Activated effector memory CD4-positive, alpha-beta T cell treated with anti-CD3 and anti-CD28 coated beads, Interleukin-2, amount 50 U/mL, for 16 hours (primary cell): ENCODE data around the gene RNU5D-1.
"Not testable (repeated sequence)": the region's sequence is repeated elsewhere in the genome, so short reads cannot be mapped to it uniquely, and the experiment has no call there.

Experiments
- DNase-seq: peaks from one replicate; pipeline ENCODE4 v3.0.0-alpha.2; 2020

The RNU5D-1 gene

DNA sequence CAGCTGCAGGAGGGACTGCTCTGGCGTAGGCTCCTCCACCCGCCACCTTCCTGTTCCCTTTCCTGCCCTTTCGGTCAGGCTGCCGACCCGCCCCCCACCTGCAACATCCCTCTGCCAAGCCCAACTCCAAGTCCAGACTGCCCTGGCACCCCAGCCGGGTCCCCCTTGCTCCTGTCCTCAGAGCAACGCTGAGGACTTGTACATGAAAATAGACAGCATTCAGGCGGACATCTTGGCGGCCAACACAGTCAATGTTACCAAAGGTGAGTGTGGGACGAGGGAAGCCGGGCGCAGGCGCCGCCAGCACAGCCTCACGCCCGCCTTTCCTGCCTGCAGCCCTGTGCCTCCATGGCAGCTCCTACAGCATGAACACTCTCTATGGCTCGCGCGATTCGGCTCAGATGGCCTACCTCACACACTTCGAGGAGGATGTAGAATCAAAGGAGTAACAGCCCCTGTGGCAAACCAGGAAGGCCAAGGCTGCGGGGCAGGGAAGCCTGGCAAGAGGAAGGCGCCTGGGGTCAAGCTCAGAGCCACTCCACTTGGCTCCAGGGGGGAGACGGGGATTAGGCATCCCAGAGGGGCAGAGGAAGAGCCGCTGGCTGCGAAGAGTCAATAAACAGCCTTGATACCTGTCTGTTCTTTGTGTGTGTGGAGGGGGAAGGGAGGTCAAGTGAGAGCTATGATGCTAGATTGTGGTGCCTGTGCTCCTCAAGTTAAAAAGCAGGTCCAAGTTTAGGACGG lies 5.8 kb downstream of the RNU5D-1 start:
- DNase-seq = no peak

DNA sequence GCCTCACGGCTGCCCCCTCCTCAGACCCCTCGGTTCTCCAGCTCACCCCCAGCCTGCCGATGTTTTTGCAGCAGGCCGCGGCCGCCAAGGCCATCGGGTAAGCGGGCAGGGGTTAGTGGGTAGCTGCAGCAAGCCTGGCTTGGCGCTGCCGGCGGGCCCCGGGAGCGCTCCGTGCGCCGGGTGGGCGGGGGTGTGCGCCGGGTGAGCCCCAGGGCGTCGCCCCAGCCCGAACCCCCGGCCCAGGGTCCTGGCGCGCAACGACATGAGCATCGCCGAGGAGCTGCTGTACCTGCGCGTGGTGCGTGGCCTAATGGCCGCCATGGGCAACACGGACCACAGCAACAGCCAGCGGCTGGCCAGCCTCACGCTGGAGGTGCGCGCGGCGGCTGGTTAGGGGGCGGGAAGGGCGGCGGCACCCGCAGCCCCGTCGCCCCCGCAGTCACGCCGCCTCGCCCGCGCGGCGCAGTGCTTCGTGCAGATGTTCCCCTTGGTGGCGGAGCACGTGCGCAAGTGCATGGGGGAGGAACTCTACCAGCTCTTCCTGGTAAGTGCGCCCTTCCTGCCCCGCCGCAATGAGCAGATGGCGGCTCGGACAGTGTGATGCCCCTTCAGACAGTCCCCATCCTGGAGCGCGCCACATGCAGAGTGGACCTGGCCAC lies 6.5 kb downstream of the RNU5D-1 start:
- DNase-seq = peak; percentile 64

GRCh38 chr1:44723496-44724295 lies 7.3 kb downstream of the RNU5D-1 start:
- DNase-seq = peak; percentile 77

GRCh38 chr1:44723064-44723463 lies 7.9 kb downstream of the RNU5D-1 start:
- DNase-seq = peak; percentile 69

GRCh38 chr1:44721485-44722361 lies 9.2 kb downstream of the RNU5D-1 start:
- peak; percentile 89 for DNase-seq

- DNase-seq = no peak
These were observed 10.7 kb downstream of the RNU5D-1 start for GRCh38 chr1:44720281-44720680.

DNA sequence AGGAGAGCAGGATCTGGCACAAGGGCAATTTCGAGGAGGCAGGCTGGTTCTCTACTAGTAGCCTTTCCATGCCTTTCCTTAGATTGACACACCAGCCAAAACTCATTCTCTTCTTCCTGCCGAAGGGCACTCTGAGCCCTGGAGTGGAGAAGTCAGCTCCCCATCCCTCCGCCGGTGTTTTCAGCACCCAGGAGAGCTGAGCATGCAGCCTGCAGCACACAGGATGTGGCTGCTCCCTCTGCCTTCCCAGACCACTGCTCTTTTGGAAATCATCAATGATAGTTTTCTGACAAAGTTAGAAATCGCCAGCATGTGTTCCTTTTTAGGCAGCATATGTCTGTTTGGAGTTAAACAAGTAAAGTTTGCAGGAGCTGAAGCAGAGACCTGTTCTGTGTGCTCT lies 11.7 kb downstream of the RNU5D-1 start:
- DNase-seq = no peak

DNA sequence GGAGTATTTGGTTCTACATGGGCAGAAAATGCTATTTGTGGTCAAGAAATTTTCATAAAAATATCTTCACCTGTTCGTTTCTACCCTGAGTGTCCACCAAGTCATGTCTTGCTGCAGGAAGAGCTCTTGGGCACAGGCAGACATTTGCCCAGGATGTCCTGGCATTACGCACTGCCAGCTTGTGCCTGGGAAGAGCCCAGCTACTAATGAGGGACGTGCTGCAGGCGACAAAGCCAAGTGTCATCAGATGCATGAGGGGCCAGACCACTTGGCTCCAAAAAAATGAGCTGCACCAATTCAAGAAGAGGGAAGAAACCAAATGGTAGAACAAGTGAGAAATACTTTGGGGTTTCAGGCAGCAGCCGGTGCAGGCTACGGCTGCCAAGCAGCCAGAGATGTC lies 12.9 kb downstream of the RNU5D-1 start:
- DNase-seq = no peak

DNA sequence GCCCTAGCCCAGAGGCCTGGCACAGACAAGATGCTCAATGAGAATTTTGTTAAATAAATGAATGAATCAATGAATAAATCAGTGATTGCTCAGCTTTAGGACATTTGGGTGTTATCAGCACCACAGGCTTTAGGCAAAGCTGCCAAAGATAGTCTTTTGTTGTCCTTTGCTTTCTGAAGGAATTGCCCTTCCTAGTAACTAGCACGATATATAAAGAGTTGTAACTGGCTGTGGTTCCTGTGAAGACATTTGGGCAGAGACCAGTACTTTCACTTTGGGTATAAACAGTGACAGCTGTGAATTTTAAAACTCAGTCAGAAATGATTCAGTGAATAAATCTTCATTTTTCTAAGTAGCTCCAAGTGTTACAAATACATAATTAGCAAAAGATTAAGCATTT lies 13.3 kb downstream of the RNU5D-1 start:
- no peak for DNase-seq

GRCh38 chr1:44717156-44717555 lies 13.8 kb downstream of the RNU5D-1 start:
- DNase-seq = no peak

DNA sequence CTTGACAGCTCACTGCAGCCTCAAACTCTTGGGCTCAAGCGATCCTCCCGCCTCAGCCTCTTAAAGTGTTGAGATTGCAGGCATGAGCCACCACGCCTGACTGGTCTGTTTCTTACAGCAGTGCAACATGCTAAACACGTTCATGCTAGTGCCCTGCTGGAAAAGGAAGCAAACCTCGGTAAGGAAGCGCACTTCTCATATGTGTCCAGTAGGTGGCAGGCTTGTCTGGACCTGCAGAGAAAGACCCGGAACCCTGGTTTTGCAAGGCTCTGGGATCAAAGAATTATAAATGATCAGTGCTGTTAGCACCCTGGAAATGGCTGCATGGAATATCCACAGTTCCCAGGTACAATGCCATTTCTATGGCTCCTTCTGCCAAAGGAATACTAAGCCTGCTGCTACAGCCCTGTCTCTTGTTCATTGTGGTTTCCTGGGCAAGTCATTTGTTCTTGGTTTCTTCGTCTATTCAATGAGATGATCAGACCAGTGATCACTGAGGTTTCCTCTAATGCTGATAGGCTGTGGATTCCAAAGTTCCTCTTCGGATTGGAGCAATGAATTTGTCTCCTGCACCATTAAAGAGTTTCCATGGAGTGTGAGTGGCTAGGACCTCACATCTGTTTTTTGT lies 15.9 kb downstream of the RNU5D-1 start:
- DNase-seq = peak; percentile 85

DNA sequence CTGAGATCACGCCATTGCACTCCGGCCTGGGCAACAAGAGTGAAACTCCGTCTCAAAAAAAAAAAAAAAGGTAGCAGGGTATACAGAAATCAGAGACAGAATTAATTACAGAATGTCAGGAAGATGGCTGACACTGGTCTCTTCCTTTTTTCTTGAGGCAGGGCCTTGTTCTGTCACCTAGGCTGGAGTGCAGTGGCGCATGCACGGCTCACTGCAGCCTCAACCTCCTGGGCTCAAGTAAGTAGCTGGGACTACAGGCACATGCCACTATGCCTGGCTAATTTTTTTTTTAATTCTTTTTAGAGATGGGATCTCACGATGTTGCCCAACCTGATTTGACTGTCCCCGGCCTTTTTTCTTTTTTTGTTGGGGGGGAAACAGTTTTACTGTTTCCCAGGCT lies 16.4 kb downstream of the RNU5D-1 start:
- DNase-seq = no peak

DNA sequence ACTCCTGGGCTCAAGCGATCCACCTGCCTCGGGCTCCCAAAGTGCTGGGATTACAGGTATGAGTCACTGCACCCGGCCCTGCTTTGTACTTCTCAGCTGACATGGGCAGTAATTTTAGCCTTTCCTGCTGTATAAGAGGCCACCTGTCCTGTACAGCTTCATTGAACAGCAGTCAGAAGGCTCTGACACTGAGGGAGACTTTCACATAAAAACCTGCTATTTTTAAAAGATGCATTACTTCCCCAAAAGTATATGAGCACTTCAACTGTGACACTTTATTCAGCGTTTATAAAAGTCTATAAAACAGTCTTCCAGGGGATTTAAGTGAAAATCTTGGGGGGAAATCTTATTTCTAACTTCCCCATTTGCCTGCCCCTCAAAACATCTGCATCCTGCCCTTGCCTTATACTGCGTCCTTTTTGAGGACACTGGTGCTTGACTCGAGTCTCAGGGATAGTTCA lies 17.6 kb downstream of the RNU5D-1 start:
- DNase-seq = no peak

- DNase-seq = peak; percentile 64
These were observed 22.8 kb downstream of the RNU5D-1 start for GRCh38 chr1:44707959-44708831.

DNA sequence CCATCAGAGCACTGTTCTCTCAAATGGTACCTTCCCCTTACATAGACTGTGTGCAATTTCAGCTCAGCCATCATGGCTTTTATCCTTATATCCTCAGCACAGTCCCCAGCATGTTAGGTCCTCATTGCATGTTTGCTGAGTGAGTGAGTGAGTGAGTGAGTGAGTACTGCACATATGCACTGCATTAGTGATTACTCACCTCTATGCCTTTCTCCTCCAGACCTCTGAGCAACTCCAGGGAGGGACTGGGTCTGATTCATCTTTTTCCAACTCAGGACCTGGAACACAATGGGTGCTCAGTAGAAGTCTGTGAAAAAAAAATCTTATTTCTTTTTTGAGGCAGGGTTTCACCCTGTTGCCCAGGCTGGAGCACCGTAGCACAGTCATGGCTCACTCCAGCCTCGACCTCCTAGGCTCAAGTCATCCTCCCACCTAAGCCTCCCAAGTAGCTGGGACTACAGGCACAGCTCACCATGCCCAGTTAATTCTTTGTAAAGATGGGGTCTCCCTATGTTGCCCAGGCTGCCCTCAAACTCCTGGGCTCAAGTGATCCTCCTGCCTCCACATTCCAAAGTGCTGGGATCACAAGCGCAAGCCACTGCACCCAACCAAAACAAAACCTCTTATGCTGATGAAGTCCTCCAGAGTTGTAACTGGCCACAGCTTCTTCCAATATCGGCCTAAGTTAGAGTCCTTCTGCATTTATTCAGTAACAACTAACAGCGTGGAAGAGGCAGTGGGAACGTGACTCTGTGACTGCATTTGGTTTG lies 23.7 kb downstream of the RNU5D-1 start:
- DNase-seq = no peak

- no peak for DNase-seq
These were observed 25.0 kb downstream of the RNU5D-1 start for GRCh38 chr1:44705938-44706337.

DNA sequence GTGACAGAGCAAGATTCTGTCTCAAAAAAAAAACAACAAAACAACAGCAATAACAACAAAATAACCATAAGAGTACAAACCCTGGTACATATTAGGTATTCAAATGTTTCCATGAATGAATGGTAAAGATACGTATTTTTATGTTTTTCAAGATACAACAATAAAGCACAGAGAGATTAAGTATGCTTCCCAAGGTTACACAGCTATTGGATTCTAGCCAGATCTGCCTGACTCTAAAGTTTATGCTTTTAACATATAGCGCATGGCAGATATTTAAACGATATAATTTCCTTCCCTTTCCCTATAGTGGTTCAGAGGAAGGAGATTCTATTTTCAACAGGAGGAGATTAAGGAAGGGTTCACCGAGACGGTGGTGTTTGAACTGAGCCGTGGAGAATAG lies 25.5 kb downstream of the RNU5D-1 start:
- DNase-seq = no peak

DNA sequence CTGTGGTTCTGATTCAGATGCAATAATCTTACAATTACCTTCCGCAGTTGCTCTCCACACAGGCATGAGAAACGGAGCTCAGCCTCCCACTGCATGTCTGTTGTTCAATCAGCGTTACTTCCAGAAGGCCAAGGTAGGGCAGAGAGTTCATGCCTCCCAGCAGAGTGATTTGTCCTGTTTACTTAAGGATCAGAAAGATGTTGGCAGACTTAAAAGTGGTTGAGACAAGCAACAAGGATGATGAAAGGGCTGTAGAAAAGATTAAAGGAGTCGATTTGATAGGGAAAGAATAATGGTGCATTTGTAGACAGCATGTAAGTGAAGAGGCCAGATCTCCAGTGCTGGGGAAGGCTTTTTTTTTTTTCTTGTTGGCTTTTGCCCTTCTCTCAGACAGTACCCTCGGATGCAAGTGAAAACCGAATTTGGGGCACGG lies 29.8 kb downstream of the RNU5D-1 start:
- DNase-seq = no peak

DNA sequence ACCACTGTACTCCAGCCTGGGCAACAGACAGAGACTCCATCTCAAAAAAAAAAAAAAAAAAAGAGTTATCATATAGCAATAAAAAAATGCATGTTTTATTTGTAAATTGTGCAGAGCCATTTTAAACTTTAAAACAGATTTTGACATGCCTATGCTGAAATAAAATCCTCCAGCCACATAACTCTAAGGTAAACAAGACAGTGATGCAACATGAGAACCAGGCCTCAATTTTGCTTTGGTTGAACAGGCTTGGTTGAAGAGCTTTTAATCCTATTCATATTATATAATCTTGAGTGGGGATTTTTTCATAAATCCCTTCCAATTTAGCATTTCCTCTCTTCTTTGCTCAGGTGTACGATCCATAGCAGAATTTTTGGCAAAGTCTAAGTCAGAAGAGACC lies 30.4 kb downstream of the RNU5D-1 start:
- DNase-seq = no peak

DNA sequence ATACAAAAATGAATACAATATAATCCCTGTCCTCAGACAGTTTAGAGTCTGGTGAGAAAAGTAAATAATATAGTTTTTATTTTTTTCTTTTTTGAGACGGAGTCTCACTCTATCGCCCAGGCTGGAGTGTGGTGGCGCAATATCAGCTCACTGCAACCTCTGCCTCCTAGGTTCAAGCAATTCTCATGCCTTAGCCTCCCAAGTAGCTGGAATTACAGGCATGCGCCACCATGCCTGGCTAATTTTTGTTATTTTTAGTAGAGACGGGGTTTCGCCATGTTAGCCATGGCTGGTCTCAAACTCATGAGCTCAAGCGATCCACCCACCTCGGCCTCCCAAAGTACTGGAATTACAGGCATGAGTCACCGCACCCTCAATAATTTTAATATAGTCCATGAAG lies 31.6 kb downstream of the RNU5D-1 start:
- DNase-seq = not testable (repeated sequence)
